Endodermal cell (in vitro differentiated cells): ENCODE measurements around the gene LSM12. TPM values are rescaled to one million over a fixed set of nuclear protein-coding genes. Genes with fewer than 3 reads are reported as not detected.

Experiments used
- DNase-seq: peaks from one replicate; pipeline ENCODE4 v3.0.0-alpha.2; 2017
- H3K27ac ChIP-seq: 2 replicates; pipeline ENCODE4 v1.5.1; 2013; ENCODE audit warnings: mild to moderate bottlenecking, low read depth, low read length, moderate library complexity
- H3K27me3 ChIP-seq: 2 replicates; pipeline ENCODE4 v1.6.1; 2013; ENCODE audit warnings: mild to moderate bottlenecking, low read length, moderate library complexity; ENCODE audit not compliant: insufficient read depth, control insufficient read depth, poor library complexity, severe bottlenecking
- H3K36me3 ChIP-seq: 2 replicates; pipeline ENCODE4 v1.7.0; 2013; ENCODE audit warnings: mild to moderate bottlenecking, low read length, moderate library complexity; ENCODE audit not compliant: control insufficient read depth, insufficient read depth
- H3K4me1 ChIP-seq: one replicate; pipeline ENCODE4 v1.7.0; 2013; ENCODE audit warnings: low read length; ENCODE audit not compliant: control insufficient read depth, insufficient read depth
- H3K4me3 ChIP-seq: 2 replicates; pipeline ENCODE4 v1.5.1; 2013; ENCODE audit warnings: mild to moderate bottlenecking, low read length, moderate library complexity
- H3K9ac ChIP-seq: 2 replicates; pipeline ENCODE4 v1.6.1; 2013; ENCODE audit warnings: mild to moderate bottlenecking, low read length, moderate library complexity; ENCODE audit not compliant: poor library complexity, severe bottlenecking; ENCODE audit errors: extremely low read depth
- H3K9me3 ChIP-seq: 2 replicates; pipeline ENCODE4 v1.6.1; 2013; ENCODE audit warnings: mild to moderate bottlenecking, low read length, moderate library complexity; ENCODE audit not compliant: control insufficient read depth
- H3K27ac Mint-ChIP-seq: 2 replicates; pipeline ENCODE4 v1.8.0; 2020; ENCODE audit warnings: mixed read lengths
- H3K27me3 Mint-ChIP-seq: 2 replicates; pipeline ENCODE4 v1.8.0; 2021; ENCODE audit warnings: mild to moderate bottlenecking, mixed read lengths; ENCODE audit not compliant: insufficient read depth
- H3K36me3 Mint-ChIP-seq: 2 replicates; pipeline ENCODE4 v1.8.0; 2020; ENCODE audit warnings: low read depth, mixed read lengths
- H3K4me1 Mint-ChIP-seq: 2 replicates; pipeline ENCODE4 v1.8.0; 2020; ENCODE audit warnings: mixed read lengths
- H3K4me3 Mint-ChIP-seq: 2 replicates; pipeline ENCODE4 v1.8.0; 2020; ENCODE audit warnings: mild to moderate bottlenecking, moderate library complexity, mixed read lengths
- H3K9me3 Mint-ChIP-seq: 2 replicates; pipeline ENCODE4 v1.8.0; 2020; ENCODE audit warnings: mild to moderate bottlenecking, mixed read lengths
- WGBS, 2 experiments: methylation state at CpG; one replicate each; pipeline versions ENCODE4 v1.1.5 to v1.1.7; 2013; ENCODE audit warnings: missing lambda C conversion rate in 2 of 2, mixed read lengths in 1 of 2; ENCODE audit not compliant: insufficient coverage in 1 of 2, insufficient read length in 1 of 2; 5-methylcytosine and 5-hydroxymethylcytosine counted together
- total RNA-seq, 2 donors: library from RNA; stranded (reverse); fragmentation: NEBNext Ultra II Directional in 1 of 2; extraction: Animal tissue kit (Norgen Biotek cat#: 25700) in 1 of 2; gene quantifications; 2 replicates in 1 of 2; 3 replicates in 1 of 2; pipeline ENCODE4 v1.2.1, GENCODE V29; 2021
- TF ChIP-seq, protein P1 (sequence below): fragments of 200-600 bp; sonication (generic); conservative IDR thresholded peaks from 2 replicates; pipeline ENCODE4 v1.5.0; 2021; ENCODE audit warnings: antibody characterized with exemption, mild to moderate bottlenecking

Gene LSM12
- total RNA-seq, 2 donors from 2014 or later, result 97.7 to 102 TPM

GRCh38 chr17:44106801-44107200, 40.3 kb upstream of the LSM12 start:
- 94 to 95% methylated on average over 3 to 4 of the region's 4 CpGs for WGBS, 2 experiments
- TF ChIP-seq, protein P1, sequence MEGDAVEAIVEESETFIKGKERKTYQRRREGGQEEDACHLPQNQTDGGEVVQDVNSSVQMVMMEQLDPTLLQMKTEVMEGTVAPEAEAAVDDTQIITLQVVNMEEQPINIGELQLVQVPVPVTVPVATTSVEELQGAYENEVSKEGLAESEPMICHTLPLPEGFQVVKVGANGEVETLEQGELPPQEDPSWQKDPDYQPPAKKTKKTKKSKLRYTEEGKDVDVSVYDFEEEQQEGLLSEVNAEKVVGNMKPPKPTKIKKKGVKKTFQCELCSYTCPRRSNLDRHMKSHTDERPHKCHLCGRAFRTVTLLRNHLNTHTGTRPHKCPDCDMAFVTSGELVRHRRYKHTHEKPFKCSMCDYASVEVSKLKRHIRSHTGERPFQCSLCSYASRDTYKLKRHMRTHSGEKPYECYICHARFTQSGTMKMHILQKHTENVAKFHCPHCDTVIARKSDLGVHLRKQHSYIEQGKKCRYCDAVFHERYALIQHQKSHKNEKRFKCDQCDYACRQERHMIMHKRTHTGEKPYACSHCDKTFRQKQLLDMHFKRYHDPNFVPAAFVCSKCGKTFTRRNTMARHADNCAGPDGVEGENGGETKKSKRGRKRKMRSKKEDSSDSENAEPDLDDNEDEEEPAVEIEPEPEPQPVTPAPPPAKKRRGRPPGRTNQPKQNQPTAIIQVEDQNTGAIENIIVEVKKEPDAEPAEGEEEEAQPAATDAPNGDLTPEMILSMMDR, result no peak
- Histone ChIP-seq H3K27ac (no peak overlapping the region), H3K4me1 (peaks cover 10% of the 10 kb centered on the region), H3K27me3 (no peaks in the 10 kb centered on the region), H3K9ac (no peak overlapping the region), H3K36me3 (peaks cover 18% of the 10 kb centered on the region), H3K4me3 (no peak overlapping the region), H3K9me3 (no peaks in the 10 kb centered on the region)
- Mint-ChIP-seq H3K9me3 (no peaks in the 10 kb centered on the region), H3K27me3 (no peaks in the 10 kb centered on the region), H3K4me3 (no peak overlapping the region), H3K27ac (no peak overlapping the region), H3K36me3 (peaks cover 11% of the 10 kb centered on the region), H3K4me1 (peaks cover 16% of the 10 kb centered on the region)
- no peak for DNase-seq

DNA sequence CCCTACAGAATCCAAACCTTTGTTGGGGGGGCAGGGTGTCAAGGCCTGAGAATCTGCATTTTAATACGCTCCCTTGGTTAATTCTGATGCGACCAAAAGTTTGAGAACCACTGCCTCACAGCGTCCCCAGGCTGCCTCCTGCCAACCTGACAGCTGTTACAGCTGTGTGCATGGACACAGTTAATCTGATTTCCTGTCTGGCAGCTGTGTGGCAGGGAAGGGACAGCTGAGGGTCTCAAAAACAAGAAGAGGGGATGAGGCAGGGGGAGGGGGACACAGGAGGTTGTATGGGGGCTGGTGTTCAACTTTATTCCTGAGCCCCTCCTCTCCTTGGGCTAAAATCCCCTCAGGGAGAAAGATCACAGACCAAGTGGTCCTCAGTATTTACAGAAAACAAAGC, 39.5 kb upstream of the LSM12 start:
- no peaks in the 10 kb centered on the region for H3K9me3 Mint-ChIP-seq
- peaks cover 11% of the 10 kb centered on the region for H3K4me1 Mint-ChIP-seq
- Histone ChIP-seq H3K4me3 (no peak overlapping the region), H3K9me3 (no peaks in the 10 kb centered on the region), H3K36me3 (peaks cover 23% of the 10 kb centered on the region), H3K27ac (no peak overlapping the region), H3K9ac (no peak overlapping the region), H3K27me3 (no peaks in the 10 kb centered on the region), H3K4me1 (peaks cover 5% of the 10 kb centered on the region)
- H3K27me3 Mint-ChIP-seq, result no peaks in the 10 kb centered on the region
- DNase-seq, result no peak
- 38 to 80% methylated on average over 2 to 3 of the region's 3 CpGs for WGBS, 2 experiments
- TF ChIP-seq, protein P1, result no peak
- no peak overlapping the region for H3K27ac Mint-ChIP-seq
- H3K4me3 Mint-ChIP-seq, result no peak overlapping the region
- H3K36me3 Mint-ChIP-seq, result peaks cover 11% of the 10 kb centered on the region

- H3K4me3 ChIP-seq, result no peak overlapping the region
- H3K36me3 ChIP-seq, result peaks cover 23% of the 10 kb centered on the region
- no peak overlapping the region for H3K27ac ChIP-seq
- H3K9me3 Mint-ChIP-seq, result no peaks in the 10 kb centered on the region
- no peak overlapping the region for H3K27ac Mint-ChIP-seq
- H3K4me1 Mint-ChIP-seq, result peaks cover 11% of the 10 kb centered on the region
- peaks cover under 1% of the 10 kb centered on the region for H3K4me1 ChIP-seq
- no peaks in the 10 kb centered on the region for H3K27me3 Mint-ChIP-seq
- H3K9ac ChIP-seq, result no peak overlapping the region
- TF ChIP-seq, protein P1, result peak; percentile 40
- DNase-seq, result peak; percentile 62
- 93 to 100% methylated on average over 2 to 3 of the region's 3 CpGs for WGBS, 2 experiments
- H3K36me3 Mint-ChIP-seq, result peaks cover 11% of the 10 kb centered on the region
- H3K4me3 Mint-ChIP-seq, result no peak overlapping the region
- no peaks in the 10 kb centered on the region for H3K27me3 ChIP-seq
- H3K9me3 ChIP-seq, result no peaks in the 10 kb centered on the region
These were observed 39.0 kb upstream of the LSM12 start for GRCh38 chr17:44105483-44105882.
